Measurements from ENCODE around the gene FAM43B.

FAM43B gene

GRCh38 chr1:20603504-20604464 lies 51.4 kb downstream of the FAM43B start:
- Histone ChIP-seq H3K27me3 (ENCODE audit: control insufficient read depth, insufficient read depth, low read length, poor library complexity, severe bottlenecking) (no peaks in the 10 kb centered on the region), H3K4me1 (ENCODE audit: control insufficient read depth, insufficient read depth, low read length) (no peaks in the 10 kb centered on the region), H3K36me3 (ENCODE audit: control insufficient read depth, insufficient read depth, low read length) (no peaks in the 10 kb centered on the region), H3K9me3 (ENCODE audit: control insufficient read depth, low read length) (no peaks in the 10 kb centered on the region), H3K27ac (ENCODE audit: insufficient read depth, low read depth, low read length, poor library complexity, severe bottlenecking) (no peak overlapping the region), H3K4me3 (ENCODE audit: insufficient read depth, low read depth, low read length) (no peak overlapping the region)
- 92 to 93% methylated on average over 9 of the region's 9 CpGs for WGBS, 2 experiments

All from ectodermal cell (in vitro differentiated cells).